GM18907 (cell line): Measurements from ENCODE around the gene RAD18.

Source experiments
- ATAC-seq: cut with Tn5 transposase; IDR thresholded peaks from one replicate; pipeline ENCODE4 v1.9.1; 2021; ENCODE audit warnings: mild to moderate bottlenecking, moderate library complexity; ENCODE audit not compliant: unreplicated experiment

RAD18 gene

DNA sequence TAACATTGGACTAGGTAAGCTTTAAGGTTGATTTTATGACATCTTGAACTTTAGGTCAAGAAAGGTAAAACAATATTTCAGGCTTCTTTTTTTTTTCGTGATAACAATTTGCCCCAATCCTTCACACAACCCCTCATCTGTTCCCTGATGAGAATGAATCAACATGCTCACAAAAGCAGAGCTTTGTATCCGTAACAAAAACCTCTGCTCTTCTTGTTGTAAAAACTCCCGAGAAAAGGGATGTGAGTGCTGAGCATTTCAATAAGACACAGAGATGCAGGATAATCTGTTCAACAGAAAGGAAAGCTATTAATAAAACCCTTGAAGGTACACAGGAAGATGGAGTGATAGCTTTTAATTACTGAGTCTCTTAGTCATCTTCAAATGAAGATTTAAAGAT is 94.3 kb downstream of the RAD18 start:
- ATAC-seq, result no peak

DNA sequence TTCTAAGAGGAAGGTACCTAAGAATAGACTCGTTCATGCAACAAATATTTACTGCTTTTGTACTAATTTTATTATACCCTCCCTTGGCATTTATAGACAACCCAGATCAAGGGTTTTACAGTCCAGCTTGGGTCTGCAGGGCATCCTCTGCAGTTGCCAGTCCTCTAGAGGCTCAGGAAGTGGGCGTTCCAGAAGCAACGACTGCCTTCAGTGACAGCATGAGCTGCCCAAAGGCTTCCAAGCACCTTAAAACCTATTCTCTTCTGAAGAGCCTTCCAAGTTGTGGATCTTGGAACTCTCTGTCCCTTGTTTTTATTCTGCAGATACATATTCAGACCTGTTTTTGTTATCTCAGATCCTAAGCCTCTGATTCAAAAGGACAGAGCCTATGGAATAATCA is 95.6 kb downstream of the RAD18 start:
- no peak for ATAC-seq

GRCh38 chr3:8865697-8866096 is 97.6 kb downstream of the RAD18 start:
- no peak for ATAC-seq

DNA sequence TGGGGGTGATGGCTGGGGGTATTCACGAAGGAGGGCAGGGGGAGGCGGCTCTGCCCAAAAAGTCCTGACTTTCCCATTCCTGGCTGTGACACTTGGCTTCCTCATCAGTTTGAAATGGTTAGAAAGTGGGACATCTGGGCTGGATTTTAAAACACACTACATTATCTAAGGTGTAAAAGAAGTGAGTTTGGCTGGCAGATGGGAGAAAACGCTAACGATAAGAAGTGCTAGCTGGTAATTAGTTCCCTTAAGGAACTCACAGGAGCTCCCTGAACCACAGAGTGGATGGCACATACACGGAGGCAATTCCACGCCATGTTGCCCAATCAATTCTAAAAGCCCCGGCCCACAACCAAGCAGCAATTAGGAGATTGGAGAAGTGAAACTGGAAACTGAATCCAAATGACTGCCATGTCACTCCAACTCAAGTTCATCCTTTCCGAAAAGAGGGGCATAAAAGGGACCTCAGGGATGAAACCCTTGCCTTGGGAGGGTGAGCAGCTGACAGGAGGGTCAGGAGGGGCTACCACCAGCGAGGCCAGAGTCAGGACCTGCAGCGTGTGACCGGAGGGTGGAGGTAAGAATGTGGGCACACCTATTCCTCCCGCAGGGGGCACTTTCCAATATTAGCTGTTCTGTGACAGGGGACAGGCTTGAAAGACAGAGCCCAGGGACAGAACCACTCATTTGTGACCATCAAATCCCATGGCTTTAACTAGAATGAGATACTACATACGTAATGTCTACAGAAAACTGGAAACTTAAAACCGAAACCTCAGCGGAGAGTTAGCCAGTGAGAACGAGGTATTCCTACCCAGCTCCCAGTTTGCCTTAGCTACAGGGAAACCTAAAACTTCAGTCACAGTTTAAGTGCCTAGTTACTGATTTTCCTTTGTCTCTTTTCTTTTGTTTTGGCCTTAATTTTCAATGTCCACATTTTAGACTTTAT is 98.6 kb downstream of the RAD18 start:
- ATAC-seq, result no peak

- ATAC-seq, result no peak
These were observed 99.4 kb downstream of the RAD18 start for GRCh38 chr3:8863891-8864290.

- ATAC-seq, result no peak
These were observed 105.4 kb downstream of the RAD18 start for GRCh38 chr3:8857720-8858367.

DNA sequence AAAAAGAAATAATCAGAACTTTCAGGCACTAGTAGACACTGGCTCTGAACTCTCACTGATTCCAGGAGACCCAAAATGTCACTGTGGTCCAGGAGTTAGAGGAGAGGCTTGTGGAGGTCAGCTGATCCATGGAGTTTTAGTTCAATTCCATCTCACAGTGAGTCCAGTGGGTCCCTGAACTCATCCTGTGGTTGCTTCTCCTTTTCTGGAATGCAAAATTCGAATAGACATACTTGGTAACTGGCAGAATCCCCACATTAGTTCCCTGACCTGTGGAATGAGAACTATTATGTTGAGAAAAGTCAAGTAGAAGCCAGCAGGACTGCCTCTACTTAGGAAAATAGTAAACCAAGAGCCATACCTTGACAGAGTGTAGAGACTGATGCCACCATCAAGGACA is 106.6 kb downstream of the RAD18 start:
- ATAC-seq, result no peak

- no peak for ATAC-seq
These were observed 107.2 kb downstream of the RAD18 start for GRCh38 chr3:8856071-8856470.

DNA sequence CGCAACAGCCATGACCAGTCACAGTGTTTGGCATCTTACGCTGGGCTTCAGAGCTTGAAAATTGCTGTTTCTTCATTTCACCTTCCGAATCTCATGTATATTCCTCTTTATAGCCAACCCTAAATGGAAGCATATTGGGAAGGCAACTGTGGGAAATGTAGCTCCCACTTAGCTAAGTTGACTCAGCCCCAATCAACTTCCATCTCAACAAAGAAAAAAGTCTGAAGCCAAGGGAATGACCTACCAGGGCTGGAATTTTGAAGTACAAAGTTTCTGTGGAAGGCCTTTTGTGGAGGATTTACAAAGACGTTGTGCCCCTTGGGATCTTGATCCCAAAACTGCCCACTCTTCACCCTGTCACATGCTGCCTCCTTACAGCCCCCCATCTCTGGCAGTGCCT is 108.6 kb downstream of the RAD18 start:
- ATAC-seq, result no peak

GRCh38 chr3:8853081-8853480 is 110.2 kb downstream of the RAD18 start:
- ATAC-seq, result no peak

GRCh38 chr3:8852511-8852910 is 110.8 kb downstream of the RAD18 start:
- no peak for ATAC-seq

- no peak for ATAC-seq
These were observed 111.6 kb downstream of the RAD18 start for GRCh38 chr3:8851703-8852102.

DNA sequence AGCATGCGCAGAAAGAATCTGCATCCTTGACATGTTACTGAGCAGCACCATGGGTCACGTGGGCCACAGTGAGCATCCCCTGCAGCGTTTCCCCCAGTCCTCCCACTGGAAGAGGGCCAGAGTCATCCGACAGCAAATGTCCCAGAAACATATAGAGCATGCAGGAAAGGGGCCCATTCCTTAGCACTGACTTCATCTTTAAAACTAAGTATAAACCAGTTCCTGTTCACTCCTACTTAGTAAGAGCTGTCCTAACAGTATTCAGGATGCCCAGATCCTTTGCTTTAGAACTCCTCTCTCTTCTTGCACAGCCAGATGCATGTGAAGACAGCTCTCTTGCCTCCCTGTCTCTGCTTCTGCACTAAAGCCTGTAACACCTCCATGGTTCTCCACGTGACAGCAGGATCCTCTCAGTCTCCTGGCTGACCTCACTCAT is 114.6 kb downstream of the RAD18 start:
- ATAC-seq, result no peak

GRCh38 chr3:8847317-8847716 is 116.0 kb downstream of the RAD18 start:
- no peak for ATAC-seq

DNA sequence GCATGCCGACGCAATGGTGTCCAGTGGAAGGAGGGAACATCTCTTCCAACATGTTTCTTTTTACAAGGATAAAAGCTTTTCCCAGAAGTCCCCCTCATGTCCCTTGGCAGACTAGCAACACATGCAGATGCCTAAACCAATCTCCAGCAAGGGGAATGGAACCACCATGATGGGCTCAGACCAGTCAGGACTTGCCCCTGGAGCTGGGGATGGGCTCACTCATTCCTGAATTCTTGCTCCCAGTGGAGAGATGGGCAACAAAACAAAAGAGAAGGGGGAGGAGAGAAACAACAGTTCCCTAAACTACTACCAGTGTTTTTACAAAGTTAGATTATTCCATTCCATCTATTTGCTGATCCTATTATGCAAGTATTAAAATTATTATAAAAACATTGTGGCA is 117.1 kb downstream of the RAD18 start:
- ATAC-seq, result no peak

DNA sequence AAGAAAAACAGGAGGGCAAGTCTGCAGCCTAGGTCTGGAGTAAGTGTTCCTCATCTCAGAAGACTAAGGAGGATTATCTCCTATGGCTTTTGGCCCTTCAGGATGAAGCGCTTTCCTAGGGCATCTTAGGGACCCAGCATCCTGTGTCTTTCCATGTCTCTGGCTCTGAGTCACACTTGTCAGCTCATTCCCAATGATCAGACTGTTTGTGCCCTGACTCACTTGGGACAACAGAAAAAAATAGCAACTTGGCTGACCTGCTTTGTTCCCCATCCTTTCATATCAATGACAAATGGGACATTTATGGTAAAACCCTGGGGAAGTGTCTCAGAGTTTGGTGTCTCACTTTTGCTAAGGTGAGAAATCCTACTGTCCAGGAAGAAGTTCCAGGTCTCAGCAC is 117.6 kb downstream of the RAD18 start:
- no peak for ATAC-seq

DNA sequence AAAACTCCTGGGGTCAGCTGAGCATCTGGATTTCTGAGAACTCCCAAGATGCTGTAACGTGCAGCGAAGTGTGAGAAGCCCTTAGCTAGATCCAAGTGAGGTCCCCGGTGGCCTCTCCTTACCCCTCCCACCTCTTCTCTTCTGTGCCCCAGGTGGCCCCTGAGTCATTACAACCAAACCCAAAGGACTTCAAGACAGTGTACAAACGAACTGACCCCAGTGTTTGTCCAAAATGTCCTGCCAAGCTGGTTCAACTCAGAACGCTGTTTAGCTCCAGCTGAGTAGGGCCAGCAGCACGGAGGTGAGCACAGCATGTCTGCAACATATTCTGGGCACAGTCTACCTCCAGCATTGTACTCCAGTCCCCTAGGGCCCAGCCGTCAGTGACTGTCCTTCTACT is 119.9 kb downstream of the RAD18 start:
- no peak for ATAC-seq

GRCh38 chr3:8842293-8842692 is 121.0 kb downstream of the RAD18 start:
- ATAC-seq, result no peak

- no peak for ATAC-seq
These were observed 121.8 kb downstream of the RAD18 start for GRCh38 chr3:8841472-8841871.

- ATAC-seq, result no peak
These were observed 122.7 kb downstream of the RAD18 start for GRCh38 chr3:8840556-8840955.

DNA sequence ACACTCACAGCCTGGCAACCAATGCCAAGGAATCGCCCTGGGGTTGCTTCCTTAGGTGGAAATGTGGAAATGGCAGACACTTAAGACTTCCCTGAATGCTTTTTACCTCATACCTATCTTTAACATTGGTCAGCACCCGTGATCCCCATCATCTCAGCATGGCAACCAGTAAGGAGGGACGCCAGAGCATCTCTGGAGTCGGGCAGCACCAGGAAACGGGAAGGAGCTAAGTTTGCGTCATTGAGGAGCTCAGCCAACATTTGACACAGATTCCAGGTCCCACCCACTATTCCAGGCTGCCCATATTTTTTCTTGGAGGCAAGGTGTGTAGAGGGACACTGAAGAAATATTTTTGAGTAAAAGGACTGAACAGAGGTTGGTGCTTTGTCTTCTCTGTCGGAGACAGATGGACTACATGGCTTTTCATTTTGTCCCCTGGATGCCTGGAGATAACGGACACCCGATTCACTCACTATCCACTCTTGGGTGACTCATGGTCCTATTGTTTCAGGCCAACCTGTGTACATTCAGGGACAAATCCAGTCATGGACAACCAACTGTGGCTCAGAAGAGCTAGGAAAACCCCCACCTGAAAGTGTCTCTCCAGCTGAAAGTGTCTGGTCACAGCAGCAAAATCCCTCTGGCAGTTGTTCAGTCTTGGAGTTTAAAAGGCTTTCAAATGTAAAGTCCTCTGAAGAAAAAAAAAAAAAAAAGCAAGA is 123.5 kb downstream of the RAD18 start:
- no peak for ATAC-seq
